Loucy (cell line): Measurements from ENCODE around the gene BRD9.
A peak's percentile ranks its signal among the peaks of the same experiment; 100 is the strongest.

Source experiments
- EZH2phosphoT487 ChIP-seq: fragments of 200-600 bp; IDR thresholded peaks from 2 replicates; pipeline ENCODE4 v1.6.1; 2018; ENCODE audit warnings: antibody characterized with exemption, mild to moderate bottlenecking, moderate library complexity, borderline replicate concordance
- TF ChIP-seq, protein P1 (sequence below): fragments of 200-600 bp; sonication (generic); conservative IDR thresholded peaks from 2 replicates; pipeline ENCODE4 v1.5.1; 2014; ENCODE audit warnings: mild to moderate bottlenecking, antibody characterized with exemption, low read length

DNA sequence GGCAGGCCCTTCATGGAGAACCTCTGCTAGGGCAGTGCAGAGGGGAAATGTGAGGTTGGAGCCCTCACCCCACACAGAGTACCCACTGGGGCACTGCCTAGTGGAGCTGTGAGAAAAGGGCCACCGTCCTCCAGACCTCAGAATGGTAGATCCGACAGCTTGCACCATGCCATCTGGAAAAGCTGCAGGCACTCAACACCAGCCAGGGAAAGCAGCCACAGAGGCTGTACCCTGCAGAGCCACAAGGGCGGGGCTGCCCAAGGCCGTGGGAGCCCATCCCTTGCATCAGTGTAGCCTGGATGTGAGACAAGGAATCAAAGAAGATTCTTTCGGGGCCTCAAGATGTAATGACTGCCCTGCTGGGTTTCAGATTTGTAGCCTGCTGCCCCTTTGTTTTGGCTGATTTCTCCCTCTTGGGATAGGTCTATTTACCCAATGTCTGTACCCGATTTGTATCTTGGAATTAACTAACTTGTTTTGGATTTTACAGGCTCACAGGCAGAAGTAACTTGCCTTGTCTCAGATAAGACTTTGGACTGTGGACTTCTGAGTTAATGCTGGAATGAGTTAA is 25.2 kb downstream of the BRD9 start:
- TF ChIP-seq, protein P1, sequence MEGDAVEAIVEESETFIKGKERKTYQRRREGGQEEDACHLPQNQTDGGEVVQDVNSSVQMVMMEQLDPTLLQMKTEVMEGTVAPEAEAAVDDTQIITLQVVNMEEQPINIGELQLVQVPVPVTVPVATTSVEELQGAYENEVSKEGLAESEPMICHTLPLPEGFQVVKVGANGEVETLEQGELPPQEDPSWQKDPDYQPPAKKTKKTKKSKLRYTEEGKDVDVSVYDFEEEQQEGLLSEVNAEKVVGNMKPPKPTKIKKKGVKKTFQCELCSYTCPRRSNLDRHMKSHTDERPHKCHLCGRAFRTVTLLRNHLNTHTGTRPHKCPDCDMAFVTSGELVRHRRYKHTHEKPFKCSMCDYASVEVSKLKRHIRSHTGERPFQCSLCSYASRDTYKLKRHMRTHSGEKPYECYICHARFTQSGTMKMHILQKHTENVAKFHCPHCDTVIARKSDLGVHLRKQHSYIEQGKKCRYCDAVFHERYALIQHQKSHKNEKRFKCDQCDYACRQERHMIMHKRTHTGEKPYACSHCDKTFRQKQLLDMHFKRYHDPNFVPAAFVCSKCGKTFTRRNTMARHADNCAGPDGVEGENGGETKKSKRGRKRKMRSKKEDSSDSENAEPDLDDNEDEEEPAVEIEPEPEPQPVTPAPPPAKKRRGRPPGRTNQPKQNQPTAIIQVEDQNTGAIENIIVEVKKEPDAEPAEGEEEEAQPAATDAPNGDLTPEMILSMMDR, result 0 out of 2 replicates have a peak, but pooled peaks have one; percentile 13
- TF ChIP-seq EZH2phosphoT487, result no peak
